Fibroblast of lung (primary cell): Measurements from ENCODE around the gene OSBPL7. TPM values are rescaled to one million over a fixed set of nuclear protein-coding genes. Genes with fewer than 3 reads are reported as not detected.

Experiments
- DNase-seq, 2 donors: peaks; one replicate each; pipeline versions ENCODE4 v3.0.0 to v3.0.0-alpha.2; 2010; ENCODE audit warnings: low read depth in 2 of 2
- H2AFZ ChIP-seq: 2 replicates; pipeline ENCODE4 v1.5.1; 2012; ENCODE audit warnings: low read length, control low read depth, inconsistent platforms
- H3K27ac ChIP-seq: 2 replicates; pipeline ENCODE4 v1.5.1; 2011; ENCODE audit warnings: low read length, control low read depth; ENCODE audit not compliant: insufficient read depth
- H3K27me3 ChIP-seq: 2 replicates; pipeline ENCODE4 v1.5.1; 2011; ENCODE audit warnings: mild to moderate bottlenecking, low read length; ENCODE audit not compliant: control insufficient read depth, insufficient read depth
- H3K36me3 ChIP-seq: 2 replicates; pipeline ENCODE4 v1.5.1; 2011; ENCODE audit warnings: low read length; ENCODE audit not compliant: control insufficient read depth, insufficient read depth
- H3K4me1 ChIP-seq: 2 replicates; pipeline ENCODE4 v1.5.1; 2011; ENCODE audit warnings: low read length; ENCODE audit not compliant: control insufficient read depth, insufficient read depth; ENCODE audit errors: extremely low read depth
- H3K4me2 ChIP-seq: 2 replicates; pipeline ENCODE4 v1.5.1; 2011; ENCODE audit warnings: low read length, control low read depth; ENCODE audit not compliant: insufficient read depth; ENCODE audit errors: extremely low read depth
- H3K4me3 ChIP-seq, 4 experiments: fragments of 200-600 bp in 1 of 4; sonication (generic) in 1 of 4; replicated peaks in 1 of 4; 2 replicates each; pipeline ENCODE4 v1.5.1; 2011 to 2016; ENCODE audit warnings: low read length in 4 of 4, low read depth in 3 of 4, mild to moderate bottlenecking in 3 of 4, control low read depth in 2 of 4, inconsistent platforms in 1 of 4, mixed read lengths in 1 of 4; ENCODE audit not compliant: insufficient read depth in 1 of 4; ENCODE audit errors: control extremely low read depth in 1 of 4
- H3K79me2 ChIP-seq: 2 replicates; pipeline ENCODE4 v1.5.1; 2012; ENCODE audit warnings: mild to moderate bottlenecking, low read length, inconsistent platforms; ENCODE audit not compliant: control insufficient read depth, insufficient read depth
- H3K9ac ChIP-seq: 2 replicates; pipeline ENCODE4 v1.5.1; 2011; ENCODE audit warnings: mild to moderate bottlenecking, low read length, control low read depth; ENCODE audit not compliant: insufficient read depth
- H3K9me3 ChIP-seq: 2 replicates; pipeline ENCODE4 v1.5.1; 2012; ENCODE audit warnings: low read depth, low read length; ENCODE audit not compliant: control insufficient read depth, insufficient read depth
- H4K20me1 ChIP-seq: 2 replicates; pipeline ENCODE4 v1.5.1; 2011; ENCODE audit warnings: low read length; ENCODE audit not compliant: control insufficient read depth, insufficient read depth; ENCODE audit errors: extremely low read depth
- CTCF ChIP-seq, 2 donors: IDR thresholded peaks in 1 of 2; conservative IDR thresholded peaks in 1 of 2; 1 replicate in 1 of 2; 2 replicates in 1 of 2; pipeline ENCODE4 v1.5.1; 2011 to 2012; ENCODE audit warnings: low read length in 2 of 2, control low read depth in 1 of 2, inconsistent platforms in 1 of 2, low read depth in 1 of 2, mild to moderate bottlenecking in 1 of 2
- EZH2 ChIP-seq: IDR thresholded peaks from 2 replicates; pipeline ENCODE4 v1.5.1; 2012; ENCODE audit warnings: low read length, control low read depth, mild to moderate bottlenecking; ENCODE audit errors: missing control alignments
- polyA plus RNA-seq, 2 donors: library from polyadenylated mRNA; depleted of rRNA in 1 of 2; stranded (reverse) in 1 of 2; unstranded in 1 of 2; fragments of >200 nt; gene quantifications; 2 replicates each; pipeline ENCODE4 v1.2.1, GENCODE V29; 2011 to 2012; ENCODE audit warnings: missing spikeins in 1 of 2
- total RNA-seq: library from RNA; depleted of rRNA; stranded (reverse); fragments of >200 nt; gene quantifications from 2 replicates; pipeline ENCODE4 v1.2.1, GENCODE V29; 2014

Gene OSBPL7
- total and polyA plus RNA-seq, 2 donors (not counting 1 experiment from before 2014, with no cell fraction given), result 2.1 to 7.1 TPM

GRCh38 chr17:47847341-47848197, 26.0 kb upstream of the OSBPL7 start:
- no peak overlapping the region for H3K4me3 ChIP-seq
- H3K4me1 ChIP-seq, result peaks cover 2% of the 10 kb centered on the region
- no peak overlapping the region for H3K27ac ChIP-seq
- no peaks in the 10 kb centered on the region for H3K36me3 ChIP-seq
- no peaks in the 10 kb centered on the region for H3K79me2 ChIP-seq
- H3K4me2 ChIP-seq, result no peak overlapping the region
- H4K20me1 ChIP-seq, result no peaks in the 10 kb centered on the region
- no peaks in the 10 kb centered on the region for H3K9me3 ChIP-seq
- no peak overlapping the region for H3K9ac ChIP-seq
- H2AFZ ChIP-seq, result no peak overlapping the region
- no peak for DNase-seq
- TF ChIP-seq EZH2, result no peak
- peak; percentile 3 to 10 for TF ChIP-seq CTCF (conservative IDR thresholded peaks at IDR 0.05 in 1 of 2, IDR thresholded peaks at IDR 0.05 in 1 of 2; ENCODE audit: low read depth in 1 of 2, low read length in 2 of 2)
- peaks cover 48% of the 10 kb centered on the region for H3K27me3 ChIP-seq

GRCh38 chr17:47846716-47847340, 25.2 kb upstream of the OSBPL7 start:
- no peaks in the 10 kb centered on the region for H3K9me3 ChIP-seq
- no peaks in the 10 kb centered on the region for H3K36me3 ChIP-seq
- H4K20me1 ChIP-seq, result no peaks in the 10 kb centered on the region
- no peak overlapping the region for H3K9ac ChIP-seq
- H3K4me2 ChIP-seq, result no peak overlapping the region
- no peak for DNase-seq
- H3K27ac ChIP-seq, result no peak overlapping the region
- H3K4me1 ChIP-seq, result peaks cover 2% of the 10 kb centered on the region
- no peak overlapping the region for H3K4me3 ChIP-seq
- no peak overlapping the region for H2AFZ ChIP-seq
- peaks cover 42% of the 10 kb centered on the region for H3K27me3 ChIP-seq
- H3K79me2 ChIP-seq, result no peaks in the 10 kb centered on the region
- peak; percentile 86 for TF ChIP-seq EZH2
- TF ChIP-seq CTCF (conservative IDR thresholded peaks at IDR 0.05 in 1 of 2, IDR thresholded peaks at IDR 0.05 in 1 of 2; ENCODE audit: low read depth in 1 of 2, low read length in 2 of 2), result peak in 1 of 2 donors; percentile 1

GRCh38 chr17:47845716-47846075, 24.1 kb upstream of the OSBPL7 start:
- Histone ChIP-seq H3K9me3 (no peaks in the 10 kb centered on the region), H3K36me3 (no peaks in the 10 kb centered on the region), H2AFZ (no peak overlapping the region), H3K4me1 (peaks cover 3% of the 10 kb centered on the region), H3K27me3 (peaks cover 39% of the 10 kb centered on the region), H3K4me3 (no peak overlapping the region), H3K9ac (no peak overlapping the region), H3K79me2 (no peaks in the 10 kb centered on the region), H3K27ac (no peak overlapping the region), H4K20me1 (no peaks in the 10 kb centered on the region), H3K4me2 (no peak overlapping the region)
- TF ChIP-seq EZH2, result no peak
- TF ChIP-seq CTCF (conservative IDR thresholded peaks at IDR 0.05 in 1 of 2, IDR thresholded peaks at IDR 0.05 in 1 of 2; ENCODE audit: low read depth in 1 of 2, low read length in 2 of 2), result no peak
- no peak for DNase-seq
